AG09319 (cell line): ENCODE results near the gene TBC1D5.

Source experiments
- DNase-seq: peaks from one replicate; pipeline ENCODE4 v3.0.0-alpha.2; 2010; ENCODE audit warnings: low read depth; ENCODE audit errors: extremely low read depth
- TF ChIP-seq, protein P1 (sequence below): IDR thresholded peaks from 2 replicates; pipeline ENCODE4 v1.5.1; 2011; ENCODE audit warnings: low read depth, mild to moderate bottlenecking, inconsistent platforms, low read length, moderate library complexity

The TBC1D5 gene

DNA sequence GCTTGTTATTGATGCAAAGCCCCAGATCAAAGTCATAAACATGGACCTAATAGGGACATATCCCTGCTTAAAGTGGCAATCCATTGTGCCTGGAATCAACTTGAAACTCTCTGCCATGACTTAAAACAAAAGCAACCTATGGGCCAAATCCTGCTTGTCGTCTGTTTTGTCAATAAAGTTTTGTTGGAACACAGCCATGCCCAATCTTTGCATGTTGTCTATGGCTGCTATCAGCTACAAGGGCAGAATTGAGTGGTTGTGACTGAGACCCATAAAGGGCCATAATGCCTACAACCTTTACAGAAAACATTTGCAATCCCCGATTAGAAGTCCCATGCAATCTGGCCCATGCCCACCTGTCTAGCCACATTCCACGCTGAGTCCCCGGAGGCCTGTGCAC lies 622.3 kb downstream of the TBC1D5 start:
- DNase-seq, result no peak
- TF ChIP-seq, protein P1, sequence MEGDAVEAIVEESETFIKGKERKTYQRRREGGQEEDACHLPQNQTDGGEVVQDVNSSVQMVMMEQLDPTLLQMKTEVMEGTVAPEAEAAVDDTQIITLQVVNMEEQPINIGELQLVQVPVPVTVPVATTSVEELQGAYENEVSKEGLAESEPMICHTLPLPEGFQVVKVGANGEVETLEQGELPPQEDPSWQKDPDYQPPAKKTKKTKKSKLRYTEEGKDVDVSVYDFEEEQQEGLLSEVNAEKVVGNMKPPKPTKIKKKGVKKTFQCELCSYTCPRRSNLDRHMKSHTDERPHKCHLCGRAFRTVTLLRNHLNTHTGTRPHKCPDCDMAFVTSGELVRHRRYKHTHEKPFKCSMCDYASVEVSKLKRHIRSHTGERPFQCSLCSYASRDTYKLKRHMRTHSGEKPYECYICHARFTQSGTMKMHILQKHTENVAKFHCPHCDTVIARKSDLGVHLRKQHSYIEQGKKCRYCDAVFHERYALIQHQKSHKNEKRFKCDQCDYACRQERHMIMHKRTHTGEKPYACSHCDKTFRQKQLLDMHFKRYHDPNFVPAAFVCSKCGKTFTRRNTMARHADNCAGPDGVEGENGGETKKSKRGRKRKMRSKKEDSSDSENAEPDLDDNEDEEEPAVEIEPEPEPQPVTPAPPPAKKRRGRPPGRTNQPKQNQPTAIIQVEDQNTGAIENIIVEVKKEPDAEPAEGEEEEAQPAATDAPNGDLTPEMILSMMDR, result no peak

DNA sequence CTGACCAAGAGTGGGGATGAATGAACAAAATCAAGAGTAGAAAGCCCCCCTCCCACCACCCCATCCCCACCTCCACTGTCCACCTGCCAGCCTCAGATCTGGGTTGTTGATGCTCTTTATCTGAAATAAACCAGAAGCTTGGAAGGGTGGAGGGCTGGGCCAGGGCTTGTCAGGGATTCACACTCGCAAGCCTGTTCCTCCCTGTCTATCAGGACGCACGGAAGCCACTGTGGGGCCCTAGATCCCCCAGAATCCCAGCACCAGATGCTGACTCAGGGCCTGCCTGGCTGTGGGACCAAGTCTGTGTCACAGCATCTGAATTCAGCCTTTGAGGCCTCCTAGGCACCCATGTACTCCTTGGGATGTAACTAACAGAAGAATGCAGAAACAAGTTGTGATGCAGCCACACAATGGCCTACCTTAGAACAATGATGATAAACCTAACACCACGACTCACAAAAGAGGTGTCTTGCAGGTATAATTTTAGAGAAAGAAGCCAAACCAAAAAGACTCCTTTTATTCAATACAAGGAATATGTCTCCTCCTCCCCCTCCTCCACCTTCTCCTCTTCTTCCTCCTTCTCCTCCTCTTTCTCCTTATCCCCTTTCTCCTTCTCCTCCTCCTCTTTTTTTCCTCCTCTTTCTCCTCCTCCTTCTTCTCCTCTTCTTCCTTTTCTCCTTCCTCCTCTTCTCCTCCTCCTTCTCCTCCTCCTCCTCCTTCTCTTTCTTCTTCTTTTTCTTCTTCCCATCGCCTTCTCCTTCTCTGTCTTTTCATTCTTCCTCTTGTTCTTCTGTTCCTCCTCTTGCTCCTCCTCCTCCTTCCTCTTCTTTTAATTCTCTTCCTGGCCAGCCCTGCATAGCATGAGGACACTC lies 623.0 kb downstream of the TBC1D5 start:
- no peak for DNase-seq
- TF ChIP-seq, protein P1, result no peak

DNA sequence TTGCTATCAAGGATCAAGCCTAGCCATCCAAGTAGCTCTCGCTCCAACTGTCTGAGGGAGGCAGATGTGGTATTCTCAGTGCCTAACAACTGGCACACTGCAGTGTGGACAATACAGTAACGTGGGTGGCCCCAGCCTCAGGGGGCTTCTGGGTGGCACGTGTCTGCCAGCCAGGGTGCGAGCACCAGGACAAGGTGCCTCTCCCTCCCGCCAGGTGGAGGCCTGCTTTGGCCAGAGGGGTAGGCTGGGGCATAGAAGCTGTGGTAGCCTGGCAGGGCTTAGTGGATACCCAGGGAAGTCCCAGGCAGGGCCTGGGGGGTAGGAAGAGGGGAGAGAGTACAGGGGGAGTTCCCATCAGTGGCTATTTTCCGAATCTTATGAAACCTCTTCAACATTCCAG lies 623.7 kb downstream of the TBC1D5 start:
- TF ChIP-seq, protein P1, result no peak
- no peak for DNase-seq

DNA sequence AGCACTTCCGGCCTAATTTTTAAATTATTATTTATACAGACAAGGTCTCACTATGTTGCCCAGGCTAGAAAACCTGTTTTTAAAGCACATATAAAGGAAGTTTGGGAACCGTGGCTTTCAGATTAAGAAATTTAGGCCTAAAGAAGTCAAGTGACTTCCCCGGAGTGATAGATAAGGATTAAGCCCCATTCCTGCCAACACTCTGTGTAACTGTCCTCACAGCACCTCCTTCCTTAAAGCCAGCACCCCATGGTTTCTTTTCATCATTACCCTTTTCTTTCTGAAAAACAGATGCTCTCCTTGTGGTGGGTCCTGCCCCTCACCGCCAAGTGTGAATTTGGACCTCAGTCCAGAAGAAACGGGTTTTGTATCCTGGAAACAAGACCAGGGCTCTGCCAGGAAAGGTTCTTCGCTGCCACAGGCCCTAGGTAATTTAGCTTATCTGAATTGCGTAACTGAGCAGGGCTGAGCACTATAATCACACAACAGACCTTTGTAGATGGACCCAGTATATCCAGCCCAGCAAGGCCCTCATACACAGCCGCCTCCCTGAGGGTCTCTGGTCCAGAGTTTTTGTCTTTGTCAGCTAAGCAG lies 626.3 kb downstream of the TBC1D5 start:
- TF ChIP-seq, protein P1, result no peak
- no peak for DNase-seq

DNA sequence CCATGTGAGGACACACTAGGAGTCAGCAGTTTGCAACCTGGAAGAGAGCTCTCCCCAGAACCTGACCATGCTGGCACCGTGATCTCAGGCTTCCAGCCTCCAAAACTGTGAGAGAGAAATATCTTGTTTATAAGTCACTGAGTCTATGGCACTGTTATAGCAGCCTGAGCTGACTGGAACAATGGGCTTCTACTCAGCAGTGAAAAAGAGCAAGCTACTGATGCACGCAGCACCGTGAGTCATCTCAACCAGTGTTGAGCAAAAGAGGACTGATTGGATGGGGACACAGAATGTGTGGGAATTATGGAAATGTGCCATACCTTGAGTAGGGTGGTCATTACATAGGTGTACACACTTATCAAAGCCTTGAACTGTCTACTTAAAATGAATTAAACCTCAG lies 627.2 kb downstream of the TBC1D5 start:
- TF ChIP-seq, protein P1, result no peak
- DNase-seq, result no peak

DNA sequence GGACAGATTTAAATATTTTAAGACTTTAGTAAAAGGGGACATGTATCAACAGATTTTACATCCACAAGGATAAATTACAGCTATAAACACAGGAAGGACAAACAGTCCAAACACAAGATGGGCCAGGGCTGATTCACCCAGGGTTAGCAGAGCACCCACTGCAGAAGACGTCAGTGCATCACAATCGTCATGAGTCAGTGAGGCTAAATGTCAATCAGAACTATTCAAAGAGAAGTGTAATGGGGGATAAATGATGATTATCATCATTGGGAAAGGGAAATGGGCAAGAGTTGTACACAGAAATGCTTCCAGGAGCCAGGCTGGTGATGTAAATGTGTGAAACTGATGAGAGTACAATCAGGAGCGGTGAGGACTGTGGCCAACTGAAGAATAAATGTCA lies 630.8 kb downstream of the TBC1D5 start:
- DNase-seq, result no peak
- TF ChIP-seq, protein P1, result no peak

DNA sequence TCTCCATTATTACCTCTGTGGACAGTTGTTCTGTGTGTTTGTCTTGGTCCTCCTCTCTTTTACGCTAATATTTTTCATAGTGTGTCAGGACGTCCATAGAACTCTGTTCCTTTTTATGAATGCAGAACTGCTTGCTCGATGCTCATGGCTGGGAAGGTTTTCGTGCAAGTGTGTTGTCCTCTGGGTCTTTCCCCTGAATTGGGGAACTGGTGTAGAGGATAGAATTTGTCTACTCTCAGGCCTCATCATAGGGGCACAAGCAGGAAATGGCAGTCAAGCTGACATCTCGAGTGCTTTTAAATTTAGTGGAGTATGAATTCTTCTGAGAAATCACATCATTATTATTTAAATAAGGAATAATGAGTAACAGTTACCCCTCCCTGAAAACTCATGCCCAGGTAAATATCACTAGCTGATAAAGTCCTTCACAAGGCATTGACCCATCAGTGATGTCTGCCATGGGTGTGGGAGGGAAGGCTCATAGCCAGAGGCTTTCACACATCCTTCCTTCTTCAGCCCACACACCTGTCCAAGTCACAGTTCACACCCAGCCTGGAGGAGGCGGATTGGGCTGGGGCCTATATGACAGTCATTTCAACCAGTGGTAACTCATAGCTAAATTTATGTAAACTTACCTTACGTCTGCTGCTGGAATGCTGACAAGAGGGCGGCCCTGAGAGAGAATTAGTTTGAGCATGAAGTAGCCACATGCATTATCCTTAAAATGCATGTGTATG lies 631.6 kb downstream of the TBC1D5 start:
- DNase-seq, result no peak

More for the DNA sequence above, 631.6 kb downstream of the TBC1D5 start:
- TF ChIP-seq, protein P1, result no peak
